Fibroblast of peridontal ligament (primary cell): ENCODE results near the gene RFX1.
"Not testable (repeated sequence)": the region's sequence is repeated elsewhere in the genome, so short reads cannot be mapped to it uniquely, and the experiment has no call there.

ENCODE experiments used
- DNase-seq: peaks from one replicate; pipeline ENCODE4 v3.0.0-alpha.2; 2010; ENCODE audit errors: extremely low read depth

RFX1 gene

GRCh38 chr19:14006085-14006765 lies at the start of gene RFX1:
RFX1 (minus strand) TSS chr19:14006320; CDS start chr19:13993843, 12,477 bp downstream.
- DNase-seq = peak; percentile 100

GRCh38 chr19:14055396-14055795 lies 49.3 kb upstream of the RFX1 start:
- DNase-seq = no peak

GRCh38 chr19:14054721-14055120 lies 48.6 kb upstream of the RFX1 start:
- DNase-seq = no peak

- DNase-seq = no peak
Measured at GRCh38 chr19:14054099-14054498, 48.0 kb upstream of the RFX1 start.

- no peak for DNase-seq
Measured at GRCh38 chr19:14053500-14053899, 47.4 kb upstream of the RFX1 start.

- no peak for DNase-seq
Measured at GRCh38 chr19:14053032-14053431, 46.9 kb upstream of the RFX1 start.

GRCh38 chr19:14052470-14052869 lies 46.4 kb upstream of the RFX1 start:
- DNase-seq = no peak

- DNase-seq = no peak
Measured at GRCh38 chr19:14051980-14052379, 45.9 kb upstream of the RFX1 start.

- not testable (repeated sequence) for DNase-seq
Measured at GRCh38 chr19:14050961-14051360, 44.8 kb upstream of the RFX1 start.

GRCh38 chr19:14050512-14050911 lies 44.4 kb upstream of the RFX1 start:
- no peak for DNase-seq

- no peak for DNase-seq
Measured at GRCh38 chr19:14048443-14049153, 42.5 kb upstream of the RFX1 start.

- DNase-seq = not testable (repeated sequence)
Measured at GRCh38 chr19:14047866-14048265, 41.7 kb upstream of the RFX1 start.

- peak; percentile 76 for DNase-seq
Measured at GRCh38 chr19:14042659-14043608, 36.8 kb upstream of the RFX1 start.

- no peak for DNase-seq
Measured at GRCh38 chr19:14039181-14039580, 33.1 kb upstream of the RFX1 start.

GRCh38 chr19:14035706-14036105 lies 29.6 kb upstream of the RFX1 start:
- no peak for DNase-seq

- DNase-seq = not testable (repeated sequence)
Measured at GRCh38 chr19:14035159-14035558, 29.0 kb upstream of the RFX1 start.

- no peak for DNase-seq
Measured at GRCh38 chr19:14033946-14034345, 27.8 kb upstream of the RFX1 start.

- no peak for DNase-seq
Measured at GRCh38 chr19:14031719-14032480, 25.8 kb upstream of the RFX1 start, which contains the start of gene IL27RA. IL27RA (plus strand) TSS chr19:14031762; CDS start chr19:14031873, 111 bp downstream.

- DNase-seq = no peak
Measured at GRCh38 chr19:14030997-14031718, 25.0 kb upstream of the RFX1 start.

- DNase-seq = no peak
Measured at GRCh38 chr19:14028901-14029300, 22.8 kb upstream of the RFX1 start.
